Immature natural killer cell (primary cell): ENCODE measurements around the gene GDPD5. TPM values are rescaled to one million over a fixed set of nuclear protein-coding genes. Genes with fewer than 3 reads are reported as not detected.

Source experiments
- DNase-seq, 3 donors: peaks; one replicate each; pipeline ENCODE4 v3.0.0; 2022; ENCODE audit warnings: mixed read lengths in 1 of 3
- H3K27ac Mint-ChIP-seq, 6 donors: one replicate each; pipeline ENCODE4 v1.8.0; 2020; ENCODE audit warnings: mixed read lengths in 6 of 6, mild to moderate bottlenecking in 5 of 6, inconsistent platforms in 4 of 6, moderate library complexity in 3 of 6
- H3K27me3 Mint-ChIP-seq, 3 donors: one replicate each; pipeline ENCODE4 v1.8.0; 2020 to 2021; ENCODE audit warnings: low read depth in 3 of 3, mild to moderate bottlenecking in 3 of 3, mixed read lengths in 3 of 3, moderate library complexity in 3 of 3, inconsistent platforms in 1 of 3
- H3K36me3 Mint-ChIP-seq, 3 donors: one replicate each; pipeline ENCODE4 v1.8.0; 2020; ENCODE audit warnings: mixed read lengths in 3 of 3, inconsistent platforms in 2 of 3, mild to moderate bottlenecking in 2 of 3
- H3K4me1 Mint-ChIP-seq, 2 donors: one replicate each; pipeline ENCODE4 v1.8.0; 2020; ENCODE audit warnings: inconsistent platforms in 2 of 2, mild to moderate bottlenecking in 2 of 2, mixed read lengths in 2 of 2, moderate library complexity in 1 of 2
- H3K4me3 Mint-ChIP-seq, 5 donors: one replicate each; pipeline ENCODE4 v1.8.0; 2020; ENCODE audit warnings: mild to moderate bottlenecking in 5 of 5, mixed read lengths in 5 of 5, inconsistent platforms in 3 of 5, moderate library complexity in 3 of 5
- H3K9me3 Mint-ChIP-seq, 6 donors: one replicate each; pipeline ENCODE4 v1.8.0; 2020; ENCODE audit warnings: mild to moderate bottlenecking in 6 of 6, mixed read lengths in 6 of 6, inconsistent platforms in 4 of 6, moderate library complexity in 3 of 6
- polyA plus RNA-seq, 3 donors: library from polyadenylated mRNA; unstranded; fragments of 300-500 nt; fragmentation: Illumina TruSeq; gene quantifications; one replicate each; pipeline ENCODE4 v1.2.3, GENCODE V29; 2021

Gene GDPD5
- polyA plus RNA-seq, 3 donors from 2014 or later = 1.8 to 9.2 (median 4.1) TPM

DNA sequence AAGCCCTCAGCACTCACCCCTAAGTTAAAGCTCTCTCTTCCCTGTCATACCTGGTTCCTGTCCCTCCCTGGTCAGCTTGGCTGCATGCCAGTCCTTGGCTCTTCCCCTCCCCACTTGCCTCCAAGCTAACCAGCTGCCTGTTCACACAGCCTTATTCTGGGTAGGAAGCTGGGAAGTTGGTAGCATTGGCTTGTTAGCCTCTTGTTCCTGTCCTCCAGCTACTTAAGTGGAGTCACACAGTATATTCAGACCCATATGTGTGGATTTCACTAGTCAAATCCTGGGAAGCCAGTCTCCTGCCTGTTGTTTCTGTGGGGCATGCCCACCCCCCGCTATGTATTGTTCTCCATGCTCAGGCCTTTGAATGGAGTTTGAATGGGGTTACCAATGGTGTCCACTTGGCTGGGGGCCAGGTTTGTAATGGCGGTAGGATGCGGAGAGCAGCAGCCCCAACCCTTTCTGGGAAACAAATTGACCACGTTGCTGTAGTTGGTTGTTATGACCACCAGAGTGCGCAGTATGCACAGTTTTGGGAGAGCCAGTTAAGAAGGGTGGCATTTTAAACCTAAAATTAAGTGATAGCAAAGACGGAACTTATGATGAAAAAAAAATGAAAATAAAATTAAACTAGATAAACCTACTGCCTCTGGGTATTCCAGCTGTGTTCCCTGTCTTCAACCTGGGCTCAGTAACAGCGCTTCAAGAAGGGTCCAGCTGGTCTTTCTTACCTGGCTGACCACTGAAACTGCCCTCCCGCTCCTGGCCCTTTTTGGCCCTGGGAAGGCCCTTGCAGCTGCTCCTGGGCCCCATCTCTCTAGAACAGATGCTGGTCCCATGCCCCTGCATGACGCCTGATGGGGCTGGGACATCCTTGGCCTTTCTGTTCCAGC lies 137.1 kb downstream of the GDPD5 start:
- peak; percentile 63 to 69 (median 66) for DNase-seq
- no peaks in the 10 kb centered on the region for H3K36me3 Mint-ChIP-seq
- H3K4me3 Mint-ChIP-seq = no peak overlapping the region
- peaks cover 5 to 8% (median 7%) of the 10 kb centered on the region in 3 donors for H3K27me3 Mint-ChIP-seq
- no peaks in the 10 kb centered on the region for H3K9me3 Mint-ChIP-seq
- no peak overlapping the region for H3K27ac Mint-ChIP-seq
- H3K4me1 Mint-ChIP-seq = peaks cover 12% of the 10 kb centered on the region in 2 donors

DNA sequence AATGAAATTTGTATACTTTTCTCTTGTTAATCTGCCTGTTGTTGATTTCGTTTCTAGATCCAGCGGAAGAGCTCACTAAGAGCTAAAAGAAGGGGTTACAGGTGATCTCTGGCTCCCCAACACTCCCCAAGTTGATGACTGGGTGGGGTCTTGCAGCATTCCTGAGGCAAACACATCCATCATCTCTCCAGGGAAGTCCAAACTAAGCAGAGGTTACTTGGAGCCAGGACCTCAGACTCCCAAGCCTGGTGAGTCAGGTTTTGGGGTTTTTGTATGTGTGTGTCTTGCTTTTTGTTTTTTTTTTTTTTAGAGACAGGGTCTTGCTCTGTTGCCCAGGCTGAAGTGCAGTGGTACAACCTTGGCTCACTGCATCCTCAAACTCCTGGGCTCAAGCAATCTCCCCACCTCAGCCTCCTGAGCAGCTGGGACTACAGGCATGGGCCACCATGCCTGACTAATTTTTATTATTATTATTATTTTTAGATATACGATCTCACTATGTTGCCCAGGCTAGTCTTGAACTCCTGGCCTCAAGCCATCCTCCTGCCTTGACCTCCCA lies 137.9 kb downstream of the GDPD5 start:
- DNase-seq = no peak
- H3K4me1 Mint-ChIP-seq = peaks cover 19 to 20% of the 10 kb centered on the region in 2 donors
- H3K9me3 Mint-ChIP-seq = no peaks in the 10 kb centered on the region
- H3K27me3 Mint-ChIP-seq = peaks cover 3 to 8% (median 7%) of the 10 kb centered on the region in 3 donors
- no peak overlapping the region for H3K27ac Mint-ChIP-seq
- no peaks in the 10 kb centered on the region for H3K36me3 Mint-ChIP-seq
- no peak overlapping the region for H3K4me3 Mint-ChIP-seq

GRCh38 chr11:75386942-75387630 lies 138.7 kb downstream of the GDPD5 start:
- Mint-ChIP-seq H3K4me3 (no peak overlapping the region), H3K27ac (no peak overlapping the region), H3K4me1 (peaks cover 22 to 26% of the 10 kb centered on the region in 2 donors), H3K9me3 (no peaks in the 10 kb centered on the region), H3K27me3 (peaks cover 3 to 8% (median 7%) of the 10 kb centered on the region in 3 donors), H3K36me3 (no peaks in the 10 kb centered on the region)
- no peak for DNase-seq

Other genes with a start within 250 kb of the GDPD5 start
- 10 to 100 TPM; 28.7 to 51.1 (median 41.5) TPM for gene ARRB1, start 174.3 kb downstream of the GDPD5 start, polyA plus RNA-seq
- gene RPS3, start 126.4 kb downstream of the GDPD5 start, polyA plus RNA-seq = 1,000 to 10,000 TPM; 2,605 to 4,768 (median 2,974) TPM
- gene KLHL35, start 92.7 kb downstream of the GDPD5 start, polyA plus RNA-seq = 1 to 10 TPM in 1 of 3 donors, under 1 TPM in 1, not detected in 1; 0.41 to 1.6 TPM
- gene SERPINH1, start 36.3 kb upstream of the GDPD5 start, polyA plus RNA-seq = 1 to 10 TPM; 3.4 to 8.4 (median 4.5) TPM
- gene MAP6, start 143.1 kb upstream of the GDPD5 start, polyA plus RNA-seq = not detected
- not detected for gene MOGAT2, start 191.9 kb upstream of the GDPD5 start, polyA plus RNA-seq
- under 1 TPM in 2 of 3 donors, not detected in 1; 0.22 to 0.63 TPM for gene DGAT2, start 242.8 kb upstream of the GDPD5 start, polyA plus RNA-seq